K562 (cell line): ENCODE measurements around the gene ACSS1.

Source experiments
- CHD2 ChIP-seq: IDR thresholded peaks from 2 replicates; pipeline ENCODE4 v1.6.1; 2011; ENCODE audit warnings: low read depth, low read length
- KDM1A ChIP-seq, 2 experiments: fragments of 450-650 bp; IDR thresholded peaks; 2 replicates each; pipeline ENCODE4 v1.6.1; 2016; ENCODE audit warnings: mild to moderate bottlenecking in 2 of 2
- NCOR1 ChIP-seq: fragments of 450-650 bp; IDR thresholded peaks from 2 replicates; pipeline ENCODE4 v1.6.1; 2016; ENCODE audit warnings: mild to moderate bottlenecking, moderate library complexity
- POLR2AphosphoS5 ChIP-seq: IDR thresholded peaks from 2 replicates; pipeline ENCODE4 v1.6.1; 2011; ENCODE audit warnings: mild to moderate bottlenecking, low read depth, low read length, moderate library complexity; ENCODE audit not compliant: control insufficient read depth, insufficient read depth
- SAFB ChIP-seq: fragments of 200-400 bp; formaldehyde crosslinking; IDR thresholded peaks from 2 replicates; pipeline ENCODE4 v1.6.1; 2017; ENCODE audit warnings: low read depth, low read length, borderline replicate concordance
- SP1 ChIP-seq: sonication (generic); formaldehyde crosslinking; IDR thresholded peaks from 2 replicates; pipeline ENCODE4 v1.8.1; 2022; ENCODE audit warnings: mild to moderate bottlenecking, missing genetic modification reagents
- TBL1XR1 ChIP-seq, 2 experiments: IDR thresholded peaks; 2 replicates each; pipeline ENCODE4 v1.6.1; 2012; ENCODE audit warnings: improper control_type of control experiment in 2 of 2, low read length in 2 of 2, mild to moderate bottlenecking in 1 of 2
- TEAD4 ChIP-seq, 2 experiments: sonication (generic) in 1 of 2; formaldehyde crosslinking in 1 of 2; IDR thresholded peaks; 2 replicates each; pipeline versions ENCODE4 v1.6.1 to v1.8.0; 2012 to 2022; ENCODE audit warnings: borderline replicate concordance in 1 of 2, inconsistent platforms in 1 of 2, low read length in 1 of 2, mild to moderate bottlenecking in 1 of 2, missing genetic modification reagents in 1 of 2
- TF ChIP-seq, protein P1 (sequence below), 3 experiments: IDR thresholded peaks in 2 of 3; conservative IDR thresholded peaks in 1 of 3; 2 replicates each; pipeline ENCODE4 v1.5.1; 2011 to 2012; ENCODE audit warnings: low read length in 3 of 3, mild to moderate bottlenecking in 3 of 3, control low read depth in 2 of 3, improper control_type of control experiment in 1 of 3, inconsistent platforms in 1 of 3, low read depth in 1 of 3, mixed read lengths in 1 of 3, moderate library complexity in 1 of 3; ENCODE audit not compliant: insufficient read depth in 2 of 3

- TF ChIP-seq SP1, result no peak
- TF ChIP-seq, protein P1, sequence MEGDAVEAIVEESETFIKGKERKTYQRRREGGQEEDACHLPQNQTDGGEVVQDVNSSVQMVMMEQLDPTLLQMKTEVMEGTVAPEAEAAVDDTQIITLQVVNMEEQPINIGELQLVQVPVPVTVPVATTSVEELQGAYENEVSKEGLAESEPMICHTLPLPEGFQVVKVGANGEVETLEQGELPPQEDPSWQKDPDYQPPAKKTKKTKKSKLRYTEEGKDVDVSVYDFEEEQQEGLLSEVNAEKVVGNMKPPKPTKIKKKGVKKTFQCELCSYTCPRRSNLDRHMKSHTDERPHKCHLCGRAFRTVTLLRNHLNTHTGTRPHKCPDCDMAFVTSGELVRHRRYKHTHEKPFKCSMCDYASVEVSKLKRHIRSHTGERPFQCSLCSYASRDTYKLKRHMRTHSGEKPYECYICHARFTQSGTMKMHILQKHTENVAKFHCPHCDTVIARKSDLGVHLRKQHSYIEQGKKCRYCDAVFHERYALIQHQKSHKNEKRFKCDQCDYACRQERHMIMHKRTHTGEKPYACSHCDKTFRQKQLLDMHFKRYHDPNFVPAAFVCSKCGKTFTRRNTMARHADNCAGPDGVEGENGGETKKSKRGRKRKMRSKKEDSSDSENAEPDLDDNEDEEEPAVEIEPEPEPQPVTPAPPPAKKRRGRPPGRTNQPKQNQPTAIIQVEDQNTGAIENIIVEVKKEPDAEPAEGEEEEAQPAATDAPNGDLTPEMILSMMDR (IDR thresholded peaks at IDR 0.05 in 2 of 3, conservative IDR thresholded peaks at IDR 0.05 in 1 of 3; ENCODE audit: insufficient read depth in 2 of 3, low read depth in 1 of 3, low read length in 3 of 3), result no peak
- no peak for TF ChIP-seq CHD2
- no peak for TF ChIP-seq POLR2AphosphoS5
- TF ChIP-seq TEAD4 (IDR thresholded peaks at IDR 0.05; ENCODE audit: low read length), result no peak
- TF ChIP-seq TEAD4 (CRISPR knock-in tag; IDR thresholded peaks at IDR 0.05; ENCODE audit: borderline replicate concordance), result no peak
- TF ChIP-seq TBL1XR1 (IDR thresholded peaks at IDR 0.05; ENCODE audit: low read length in 2 of 2), result no peak
- no peak for TF ChIP-seq SAFB
- TF ChIP-seq KDM1A (IDR thresholded peaks at IDR 0.05), result no peak
- TF ChIP-seq NCOR1, result no peak
Observed at GRCh38 chr20:25089096-25089495, 31.2 kb upstream of the ACSS1 start.
